ENCODE results near the gene BRICD5.
"Not testable (repeated sequence)": the region's sequence is repeated elsewhere in the genome, so short reads cannot be mapped to it uniquely, and the experiment has no call there.

Gene BRICD5

GRCh38 chr16:2242598-2242997 is 31.9 kb upstream of the BRICD5 start:
- ChIA-PET CTCF (no interaction called here), POLR2A (interaction anchor here (1.9 to 2.2 kb wide), 2 partner anchors 8 to 9 kb away, joined by 7 read pairs; partner anchors contain the start of gene ECI1)
- Histone ChIP-seq H3K36me3 (ENCODE audit: control insufficient read depth in 2 of 2, insufficient read depth in 1 of 2, low read length in 2 of 2) (peaks cover 9 to 62% of the 10 kb centered on the region in 2 experiments; a peak in 2 of 3 replicates), H3K4me3 (ENCODE audit: low read depth, low read length) (no peak overlapping the region), H3K27ac (ENCODE audit: extremely low read depth, low read depth, low read length) (no peak overlapping the region; the same call in 1 of the 2 replicates), H3K9me3 (ENCODE audit: control insufficient read depth, insufficient read depth, low read depth, low read length) (no peaks in the 10 kb centered on the region), H3K4me1 (ENCODE audit: control insufficient read depth, insufficient read depth, low read length) (no peaks in the 10 kb centered on the region)
- peak; percentile 66 for TF ChIP-seq ZNF596 (tag by site-specific recombination; IDR thresholded peaks at IDR 0.05)
- peak; percentile 28; the same call in 1 of the 2 replicates for TF ChIP-seq ZFHX2 (tag by site-specific recombination; conservative IDR thresholded peaks at IDR 0.05)
- peak; percentile 66 for TF ChIP-seq KLF9 (tag by site-specific recombination; IDR thresholded peaks at IDR 0.05; ENCODE audit: low read depth)
- TF ChIP-seq ZNF692 (tag by site-specific recombination; IDR thresholded peaks at IDR 0.05), result no peak
- TF ChIP-seq KLF1 (tag by site-specific recombination; IDR thresholded peaks at IDR 0.05), result peak; percentile 26; the same call in 1 of the 2 replicates

GRCh38 chr16:2240331-2240730 is 29.7 kb upstream of the BRICD5 start:
- H3K4me3 ChIP-seq (ENCODE audit: low read depth, low read length); H3K9me3 ChIP-seq (ENCODE audit: control insufficient read depth, insufficient read depth, low read depth, low read length); CTCF ChIA-PET; H3K27ac ChIP-seq (ENCODE audit: extremely low read depth, low read depth, low read length); H3K4me1 ChIP-seq (ENCODE audit: control insufficient read depth, insufficient read depth, low read length): not testable (repeated sequence)
- POLR2A ChIA-PET, result interaction anchor here (5.3 kb wide), 1 partner anchor 11 kb away, joined by 48 read pairs; the partner anchor contains the start of gene ECI1
- peaks cover 3 to 50% of the 10 kb centered on the region in 2 experiments; a peak in 2 of 3 replicates for H3K36me3 ChIP-seq (ENCODE audit: control insufficient read depth in 2 of 2, insufficient read depth in 1 of 2, low read length in 2 of 2)
- peak; percentile 47 for TF ChIP-seq KLF1 (tag by site-specific recombination; IDR thresholded peaks at IDR 0.05)

- CTCF ChIA-PET, result interaction anchor here (0.8 kb wide), 1 partner anchor 262 kb away, joined by 3 read pairs; no protein-coding TSS in a partner anchor
- H3K36me3 ChIP-seq (ENCODE audit: control insufficient read depth in 2 of 2, insufficient read depth in 1 of 2, low read length in 2 of 2), result peaks cover 3 to 50% of the 10 kb centered on the region in 2 experiments; a peak in 2 of 3 replicates
- POLR2A ChIA-PET, result interaction anchor here (0.6 to 5.3 kb wide), 8 partner anchors 8 to 84 kb away, joined by 3 to 48 read pairs (median 6); partner anchors contain the start of genes ECI1, MLST8 and TRAF7
- no peak overlapping the region for H3K4me3 ChIP-seq (ENCODE audit: low read depth, low read length)
- H3K9me3 ChIP-seq (ENCODE audit: control insufficient read depth, insufficient read depth, low read depth, low read length), result no peaks in the 10 kb centered on the region
- 0 out of 2 replicates have a peak overlapping the region, but pooled peaks have one; percentile 16 for H3K27ac ChIP-seq (ENCODE audit: extremely low read depth, low read depth, low read length)
- H3K4me1 ChIP-seq (ENCODE audit: control insufficient read depth, insufficient read depth, low read length), result peaks cover 4% of the 10 kb centered on the region; the same call in 1 of the 2 replicates
- TF ChIP-seq ZNF501 (tag by site-specific recombination; IDR thresholded peaks at IDR 0.05) (no peak), IKZF3 (tag by site-specific recombination; IDR thresholded peaks at IDR 0.05) (0 out of 2 replicates have a peak, but pooled peaks have one; percentile 12), ZNF610 (tag by site-specific recombination; IDR thresholded peaks at IDR 0.05; ENCODE audit: borderline replicate concordance) (no peak), ZNF654 (tag by site-specific recombination; IDR thresholded peaks at IDR 0.05; ENCODE audit: low read depth) (no peak), ZNF280C (tag by site-specific recombination; IDR thresholded peaks at IDR 0.05) (no peak), ZNF510 (tag by site-specific recombination; IDR thresholded peaks at IDR 0.05; ENCODE audit: insufficient replicate concordance) (no peak), KLF1 (tag by site-specific recombination; IDR thresholded peaks at IDR 0.05) (peak; percentile 53), ZFHX2 (tag by site-specific recombination; conservative IDR thresholded peaks at IDR 0.05) (peak; percentile 49), ZNF433 (tag by site-specific recombination; IDR thresholded peaks at IDR 0.05; ENCODE audit: low read depth) (no peak), ZNF335 (tag by site-specific recombination; conservative IDR thresholded peaks at IDR 0.05) (no peak), ZSCAN4 (tag by site-specific recombination; IDR thresholded peaks at IDR 0.05) (no peak), BCL11A (tag by site-specific recombination; IDR thresholded peaks at IDR 0.05; ENCODE audit: low read depth) (no peak), SETDB1 (IDR thresholded peaks at IDR 0.05; ENCODE audit: insufficient read length, low read length) (no peak), ZNF670 (tag by site-specific recombination; IDR thresholded peaks at IDR 0.05; ENCODE audit: low read depth) (no peak), CTCF (tag by site-specific recombination; IDR thresholded peaks at IDR 0.05) (no peak), ZNF449 (tag by site-specific recombination; IDR thresholded peaks at IDR 0.05) (no peak), ZNF37A (tag by site-specific recombination; IDR thresholded peaks at IDR 0.05) (no peak)
These were observed 28.4 kb upstream of the BRICD5 start for GRCh38 chr16:2238838-2239675.
